Spinal cord (tissue), 10 donors: ENCODE data around the gene NPIPA7. TPM values are rescaled to one million over a fixed set of nuclear protein-coding genes. Genes with fewer than 3 reads are reported as not detected.
"Not testable (repeated sequence)": the region's sequence is repeated elsewhere in the genome, so short reads cannot be mapped to it uniquely, and the experiment has no call there.

Experiments used
- DNase-seq, 6 donors: peaks; one replicate each; pipeline versions ENCODE4 v3.0.0 to v3.0.0-alpha.2; 2013 to 2015; ENCODE audit warnings: low spot score in 6 of 6, low read depth in 4 of 6
- H3K27ac ChIP-seq: one replicate; pipeline ENCODE4 v1.5.1; 2013; ENCODE audit warnings: low read depth, low read length, control low read depth
- H3K27me3 ChIP-seq: one replicate; pipeline ENCODE4 v1.6.1; 2013; ENCODE audit warnings: low read length; ENCODE audit not compliant: control insufficient read depth, insufficient read depth
- H3K36me3 ChIP-seq: one replicate; pipeline ENCODE4 v1.6.1; 2013; ENCODE audit warnings: low read length; ENCODE audit not compliant: control insufficient read depth, insufficient read depth
- H3K4me1 ChIP-seq: one replicate; pipeline ENCODE4 v1.6.1; 2013; ENCODE audit warnings: low read length; ENCODE audit not compliant: control insufficient read depth, insufficient read depth
- H3K4me3 ChIP-seq: one replicate; pipeline ENCODE4 v1.5.1; 2013; ENCODE audit warnings: low read depth, low read length, control low read depth
- H3K9me3 ChIP-seq: one replicate; pipeline ENCODE4 v1.6.1; 2013; ENCODE audit warnings: low read length; ENCODE audit not compliant: control insufficient read depth, insufficient read depth
- WGBS: methylation state at CpG from one replicate; pipeline ENCODE4 v1.1.5; 2013; ENCODE audit warnings: missing lambda C conversion rate; ENCODE audit not compliant: insufficient coverage; 5-methylcytosine and 5-hydroxymethylcytosine counted together
- polyA plus RNA-seq, 2 donors: library from polyadenylated mRNA; unstranded; fragments of 120-200 nt; gene quantifications; one replicate each; pipeline ENCODE4 v1.2.1, GENCODE V29; 2013; ENCODE audit not compliant: insufficient read length in 2 of 2
- total RNA-seq, 2 donors: library from RNA; depleted of rRNA in 1 of 2; stranded (reverse); fragments of 120-200 nt in 1 of 2; fragments of >200 nt in 1 of 2; gene quantifications; one replicate each; pipeline versions ENCODE4 v1.2.3 to v1.2.4, GENCODE V29; 2013 to 2014
- donor health status: healthy.

Gene NPIPA7
- total and polyA plus RNA-seq, 4 donors = 3.2 to 48.8 (median 10.8) TPM

GRCh38 chr16:16367285-16367628 is 11.7 kb upstream of the NPIPA7 start:
- not testable (repeated sequence) for DNase-seq, H3K27me3 ChIP-seq, H3K4me1 ChIP-seq, H3K4me3 ChIP-seq, H3K9me3 ChIP-seq, H3K27ac ChIP-seq, H3K36me3 ChIP-seq
- WGBS = no CpG with 5 or more reads among the region's 23 CpGs

- H3K9me3 ChIP-seq, H3K4me3 ChIP-seq, H3K27me3 ChIP-seq, H3K4me1 ChIP-seq, H3K36me3 ChIP-seq, H3K27ac ChIP-seq: not testable (repeated sequence)
- DNase-seq = peak in 1 of 6 donors; percentile 33
- 89% methylated on average over 4 of the region's 45 CpGs for whole genome bisulfite sequencing
These were observed 9.7 kb upstream of the NPIPA7 start for GRCh38 chr16:16369081-16369856.

- not testable (repeated sequence) for DNase-seq
These were observed 7.7 kb upstream of the NPIPA7 start for GRCh38 chr16:16371136-16371735.

GRCh38 chr16:16374192-16374591 is 4.7 kb upstream of the NPIPA7 start:
- not testable (repeated sequence) for H3K4me3 ChIP-seq, H3K36me3 ChIP-seq, DNase-seq, H3K4me1 ChIP-seq, H3K27me3 ChIP-seq, H3K9me3 ChIP-seq, H3K27ac ChIP-seq
- no CpG with 5 or more reads among the region's 25 CpGs for WGBS

More at GRCh38 chr16:16371136-16371735, 7.7 kb upstream of the NPIPA7 start:
- H3K4me1 ChIP-seq, H3K27ac ChIP-seq, H3K36me3 ChIP-seq, H3K9me3 ChIP-seq, H3K4me3 ChIP-seq, H3K27me3 ChIP-seq: not testable (repeated sequence)
- 96% methylated on average over 4 of the region's 43 CpGs for WGBS

- not testable (repeated sequence) for H3K4me1 ChIP-seq, H3K27me3 ChIP-seq, H3K27ac ChIP-seq, H3K9me3 ChIP-seq, H3K4me3 ChIP-seq, H3K36me3 ChIP-seq, DNase-seq
- no CpG with 5 or more reads among the region's 6 CpGs for WGBS
These were observed 20.7 kb downstream of the NPIPA7 start for GRCh38 chr16:16399685-16400084.

GRCh38 chr16:16402333-16402732 is 23.4 kb downstream of the NPIPA7 start:
- not testable (repeated sequence) for DNase-seq, H3K27me3 ChIP-seq, H3K4me1 ChIP-seq, H3K36me3 ChIP-seq, H3K4me3 ChIP-seq, H3K27ac ChIP-seq, H3K9me3 ChIP-seq
- no CpG with 5 or more reads among the region's 2 CpGs for WGBS

- H3K9me3 ChIP-seq, H3K36me3 ChIP-seq, DNase-seq, H3K4me1 ChIP-seq, H3K27me3 ChIP-seq, H3K4me3 ChIP-seq, H3K27ac ChIP-seq: not testable (repeated sequence)
- no CpG with 5 or more reads among the region's 1 CpG for WGBS
These were observed 25.3 kb downstream of the NPIPA7 start for GRCh38 chr16:16404283-16404682.

- WGBS = no CpG with 5 or more reads among the region's 5 CpGs
- not testable (repeated sequence) for H3K36me3 ChIP-seq, DNase-seq, H3K4me1 ChIP-seq, H3K9me3 ChIP-seq, H3K4me3 ChIP-seq, H3K27me3 ChIP-seq, H3K27ac ChIP-seq
These were observed 26.5 kb downstream of the NPIPA7 start for GRCh38 chr16:16405421-16405820.

GRCh38 chr16:16408430-16408829 is 29.5 kb downstream of the NPIPA7 start:
- not testable (repeated sequence) for H3K36me3 ChIP-seq, H3K4me1 ChIP-seq
- no CpG with 5 or more reads among the region's 6 CpGs for WGBS

GRCh38 chr16:16413773-16414172 is 34.8 kb downstream of the NPIPA7 start:
- not testable (repeated sequence) for DNase-seq

More at GRCh38 chr16:16408430-16408829, 29.5 kb downstream of the NPIPA7 start:
- DNase-seq, H3K4me3 ChIP-seq, H3K27ac ChIP-seq, H3K27me3 ChIP-seq, H3K9me3 ChIP-seq: not testable (repeated sequence)

More at GRCh38 chr16:16413773-16414172, 34.8 kb downstream of the NPIPA7 start:
- not testable (repeated sequence) for H3K4me3 ChIP-seq, H3K4me1 ChIP-seq, H3K27ac ChIP-seq, H3K9me3 ChIP-seq, H3K36me3 ChIP-seq, H3K27me3 ChIP-seq
- no CpG with 5 or more reads among the region's 1 CpG for WGBS
